T-helper 1 cell (primary cell): ENCODE measurements around the gene TMEM220.
A peak's percentile ranks its signal among the peaks of the same experiment; 100 is the strongest.

Experiments used
- DNase-seq, 5 donors: peaks; one replicate each; pipeline ENCODE4 v3.0.0-alpha.2; 2012 to 2020
- total RNA-seq, 4 donors: gene quantifications; one replicate each; lab custom pipeline; 2026; lab: John Stamatoyannopoulos, UW

The TMEM220 gene
- total RNA-seq, result 0.27 to 1.7 (median 1.1) reads per million in 4 donors

DNA sequence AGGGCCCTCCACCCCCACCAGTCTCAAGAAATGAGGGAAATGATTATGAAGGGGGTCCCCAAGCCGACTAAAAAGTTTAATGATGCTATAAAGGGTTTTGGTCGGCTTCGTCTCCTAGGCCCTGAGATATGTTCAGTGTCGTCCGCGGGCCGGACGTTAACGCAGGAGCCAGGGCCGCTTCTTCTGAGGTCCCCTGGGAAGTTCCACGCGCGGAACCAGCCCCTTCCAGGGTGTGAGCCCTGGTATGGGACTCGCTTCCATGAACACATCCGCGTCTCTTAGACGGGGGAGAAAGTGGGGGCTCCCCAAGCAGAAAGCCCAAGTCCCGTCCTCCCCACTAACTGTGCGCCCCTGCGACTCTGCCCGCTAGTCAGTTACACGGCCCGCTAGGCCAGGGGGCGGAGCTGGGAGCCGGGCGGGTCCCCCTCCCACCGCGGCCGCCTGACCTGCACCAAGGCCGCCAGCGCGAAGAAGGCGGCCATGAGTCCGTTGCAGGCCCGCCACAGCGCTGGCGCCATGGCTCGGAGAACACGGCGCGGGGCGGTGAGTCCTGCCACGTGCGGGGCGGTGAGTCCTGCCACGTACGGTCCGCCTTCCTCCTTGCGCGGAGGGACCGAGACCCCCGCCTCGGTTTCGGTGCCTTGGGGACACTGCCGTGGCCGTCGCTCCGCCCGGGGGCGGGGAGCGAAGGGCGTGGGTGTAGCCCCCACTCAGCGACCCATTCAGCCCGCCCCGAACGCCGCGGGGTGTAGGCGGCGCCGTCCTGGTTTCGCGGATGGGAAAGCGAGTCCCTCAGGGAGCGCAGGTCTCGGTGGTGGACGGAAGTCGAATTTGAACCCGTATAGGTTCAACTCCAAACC lies at the start of gene TMEM220:
Gene TMEM220 (minus strand): TSS at position 690 of the 860 bp plus-strand sequence. CDS start 172 bp downstream, at position 518.
- DNase-seq, result peak in 3 of 5 donors; percentile 6 to 33 (median 12)

DNA sequence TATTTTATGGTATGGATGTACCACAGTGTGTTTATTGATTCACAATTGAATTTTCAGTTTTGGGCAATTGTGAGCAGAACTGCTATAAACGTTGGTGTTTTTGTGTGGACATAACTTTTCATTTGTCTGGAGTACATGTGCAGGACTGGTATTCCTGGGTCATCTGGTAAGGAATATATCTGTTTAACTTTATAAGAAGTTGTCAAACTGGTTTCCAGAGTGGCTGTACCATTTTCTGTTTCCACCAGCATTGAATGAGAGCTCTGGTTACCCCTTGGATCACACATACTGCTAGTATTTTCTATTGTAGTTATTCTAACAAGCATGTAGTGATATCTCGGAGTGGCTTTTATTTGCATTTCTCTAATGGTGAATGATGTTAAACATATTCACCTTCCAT lies 49.8 kb upstream of the TMEM220 start:
- DNase-seq, result no peak

DNA sequence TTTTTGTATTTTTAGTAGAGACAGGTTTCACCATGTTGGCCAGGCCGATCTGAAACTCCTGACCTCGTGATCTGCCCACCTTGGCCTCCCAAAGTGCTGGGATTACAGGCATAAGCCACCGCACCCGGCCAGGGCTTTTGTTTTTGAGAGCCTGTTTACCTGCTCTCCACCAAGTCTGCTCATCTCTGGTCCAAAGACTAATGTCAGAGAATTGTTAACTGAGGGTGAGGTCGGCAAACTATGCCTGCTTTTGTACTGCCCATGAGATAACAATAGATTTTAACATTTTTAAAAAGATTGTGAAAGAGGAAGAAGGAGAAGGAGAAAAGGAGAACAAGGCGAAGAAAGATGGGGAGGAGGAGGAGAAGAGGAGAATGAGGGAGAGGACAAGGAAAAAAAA lies 48.1 kb upstream of the TMEM220 start:
- no peak for DNase-seq

DNA sequence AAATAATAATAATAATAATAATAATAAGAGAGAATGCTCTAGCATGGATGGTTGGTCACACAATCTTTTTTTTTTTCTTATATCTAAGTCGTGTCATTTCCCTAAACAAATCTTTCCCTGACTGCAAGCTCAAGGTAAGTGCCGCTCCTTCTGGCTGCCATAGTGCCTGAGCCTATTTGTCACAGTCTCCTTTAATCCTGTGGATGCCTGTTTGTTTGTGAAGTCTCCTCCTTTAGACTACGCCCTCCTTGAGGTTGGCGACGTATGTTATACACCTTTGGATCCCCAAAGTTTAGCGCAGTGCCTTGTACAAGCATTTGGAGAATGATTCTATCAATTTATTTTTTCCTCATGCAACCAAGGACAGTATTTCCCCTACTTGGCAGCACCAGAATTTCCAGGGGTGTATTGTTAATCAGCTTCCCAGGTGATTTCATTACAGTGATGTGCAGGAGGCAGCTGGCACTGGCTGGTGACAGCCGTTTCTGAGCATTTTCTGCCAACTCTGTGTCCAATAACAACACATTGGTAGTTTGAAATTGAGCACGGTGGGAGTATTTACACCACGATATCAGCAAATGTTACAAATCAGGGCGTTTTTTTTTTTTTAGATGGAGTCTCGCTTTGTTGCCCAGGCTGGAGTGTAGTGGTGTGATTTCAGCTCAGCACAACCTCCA lies 47.4 kb upstream of the TMEM220 start:
- DNase-seq, result no peak

DNA sequence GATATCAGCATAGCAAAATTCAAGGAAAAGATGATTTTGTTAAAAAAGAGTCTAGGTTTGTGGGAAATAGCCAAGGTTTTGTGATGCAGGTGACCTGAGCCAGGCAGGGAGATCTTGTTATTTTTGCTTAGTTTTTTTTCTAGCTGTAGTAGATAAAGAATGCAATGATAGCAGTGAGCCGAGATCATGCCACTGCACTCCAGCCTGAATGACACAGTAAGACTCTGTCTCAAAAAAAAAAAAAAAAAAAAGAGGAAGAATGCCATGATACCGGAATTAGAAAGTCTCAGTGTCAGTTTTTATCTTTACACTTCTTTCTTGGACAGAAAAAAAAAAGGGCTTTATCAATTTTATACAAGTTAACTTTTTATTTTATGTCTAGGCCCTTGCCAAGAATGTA lies 46.6 kb upstream of the TMEM220 start:
- no peak for DNase-seq

DNA sequence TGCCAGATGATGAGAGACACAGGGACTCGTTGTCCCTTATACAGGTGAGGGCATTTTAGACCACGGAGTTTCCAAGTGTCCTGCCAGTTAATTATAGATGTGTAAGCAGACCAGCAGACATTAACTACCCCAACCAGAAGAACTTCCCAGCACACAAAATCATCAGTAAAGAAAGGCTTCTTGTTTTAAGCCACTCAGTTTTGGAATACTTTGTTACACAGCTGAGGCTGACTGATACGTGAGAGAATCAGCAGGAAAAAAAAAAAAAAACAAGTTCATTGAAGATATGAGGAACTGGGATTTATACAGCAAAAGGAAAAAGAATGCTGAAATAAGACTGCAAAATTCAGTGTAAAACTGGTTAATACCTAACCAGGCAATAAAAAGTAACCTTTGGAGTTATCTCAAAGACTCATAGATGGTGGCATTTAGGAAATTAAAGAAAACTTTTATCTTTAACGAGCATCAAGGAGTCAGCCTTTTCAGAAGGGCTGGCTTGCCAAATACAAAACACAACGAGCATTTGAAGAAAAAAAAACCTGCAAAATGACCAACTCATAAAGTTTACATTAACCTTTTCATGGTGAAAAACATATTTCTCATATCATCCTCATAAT lies 46.0 kb upstream of the TMEM220 start:
- no peak for DNase-seq

DNA sequence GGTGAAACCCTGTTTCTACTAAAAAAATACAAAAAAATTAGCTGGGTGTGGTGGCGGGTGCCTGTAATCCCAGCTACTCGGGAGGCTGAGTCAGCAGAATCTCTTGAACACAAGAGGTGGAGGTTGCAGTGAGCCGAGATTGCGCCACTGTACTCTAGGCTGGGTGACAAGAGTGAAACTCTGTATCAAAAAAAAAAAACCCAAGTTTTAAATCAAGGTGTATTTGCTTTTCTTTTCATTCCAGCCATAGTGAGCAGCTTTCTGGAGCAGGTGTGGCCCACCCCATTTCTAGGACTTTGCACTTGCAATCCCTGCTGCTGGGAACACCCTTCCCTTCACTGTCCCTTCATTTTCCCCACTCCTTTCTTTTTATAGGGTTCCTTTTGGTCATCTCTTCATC lies 45.2 kb upstream of the TMEM220 start:
- no peak for DNase-seq

DNA sequence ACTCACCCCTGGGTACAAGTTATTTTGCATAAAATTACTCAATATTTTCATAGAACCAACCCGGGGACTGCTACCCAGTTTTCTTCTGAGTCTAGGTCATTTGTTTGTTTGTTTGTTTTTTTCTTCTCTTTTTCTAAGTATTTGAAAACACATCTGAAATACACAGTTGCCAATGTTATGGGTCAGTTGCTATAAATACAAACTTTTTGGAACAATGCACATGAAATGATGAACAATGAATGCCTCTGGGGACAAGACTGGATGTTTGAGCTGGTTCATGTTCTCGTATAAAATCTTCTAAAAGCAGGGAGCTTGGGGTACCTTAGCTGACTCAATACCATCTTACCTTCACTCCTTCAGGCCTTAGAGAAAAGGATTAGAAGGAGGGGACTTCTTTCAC lies 43.6 kb upstream of the TMEM220 start:
- DNase-seq, result no peak

DNA sequence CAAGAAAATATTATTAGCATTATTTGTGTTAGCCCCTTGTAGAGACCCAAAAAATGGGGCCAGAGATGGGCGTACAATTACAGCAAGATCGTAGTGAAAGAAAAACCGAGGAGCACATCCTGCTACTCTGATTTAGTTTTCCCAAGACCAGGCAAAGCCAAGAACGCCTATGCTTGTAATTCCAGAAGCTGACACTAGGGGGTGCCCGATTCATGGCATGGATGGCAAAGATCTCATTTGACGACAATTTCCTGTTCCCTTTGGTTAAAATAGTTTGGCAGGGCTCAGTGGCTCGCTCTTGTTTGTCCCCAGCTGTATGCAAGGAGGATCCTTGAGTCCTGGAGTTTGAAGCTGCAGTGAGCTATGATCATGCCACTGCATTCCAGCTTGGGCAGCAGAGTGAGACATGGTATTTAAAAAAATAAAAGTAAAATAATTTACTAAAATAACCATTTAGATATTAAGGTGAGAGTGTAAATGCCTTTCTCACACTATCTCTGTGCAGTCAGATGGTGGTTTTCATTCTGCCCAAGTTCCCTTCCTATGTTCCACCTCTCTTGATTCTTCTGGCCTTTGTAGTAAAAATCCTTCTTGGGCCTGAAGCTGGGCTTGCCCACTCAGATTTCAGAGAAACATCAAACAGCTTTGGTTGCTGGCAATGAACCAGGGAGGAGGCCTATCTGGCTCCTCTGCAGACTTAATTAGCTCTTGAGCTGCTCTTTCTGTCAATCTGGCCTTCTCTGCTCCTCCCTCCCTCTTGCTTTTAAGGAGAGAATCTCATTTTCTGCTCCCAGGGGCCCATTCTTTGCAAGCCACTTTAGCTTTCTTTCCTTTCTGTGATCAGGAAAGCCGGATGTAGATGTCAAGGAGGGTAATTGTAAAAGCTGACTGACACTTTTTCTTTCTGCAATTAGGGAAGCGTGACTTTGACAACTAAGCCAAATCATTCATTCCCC lies 42.9 kb upstream of the TMEM220 start:
- DNase-seq, result peak in 2 of 5 donors; percentile 6 to 8

DNA sequence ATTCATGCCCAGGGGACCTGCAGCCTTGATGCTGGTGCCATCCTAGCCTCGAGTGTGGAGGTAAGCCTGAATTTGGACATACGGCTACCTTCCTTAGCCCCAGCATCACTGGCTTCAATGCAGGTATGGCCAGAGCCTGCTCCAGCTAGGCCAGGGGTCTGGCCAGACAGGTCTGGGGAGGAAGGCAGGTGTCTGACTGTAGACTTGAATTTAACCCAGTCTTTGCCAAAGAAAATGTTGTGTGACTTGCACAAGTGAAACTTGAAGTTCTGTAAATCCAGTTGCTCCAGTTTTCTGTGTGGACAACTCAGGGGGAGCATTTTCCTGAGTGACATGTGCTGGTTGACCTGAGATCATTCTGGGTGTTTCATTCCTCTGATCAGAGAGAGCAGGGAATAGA lies 41.3 kb upstream of the TMEM220 start:
- DNase-seq, result no peak

DNA sequence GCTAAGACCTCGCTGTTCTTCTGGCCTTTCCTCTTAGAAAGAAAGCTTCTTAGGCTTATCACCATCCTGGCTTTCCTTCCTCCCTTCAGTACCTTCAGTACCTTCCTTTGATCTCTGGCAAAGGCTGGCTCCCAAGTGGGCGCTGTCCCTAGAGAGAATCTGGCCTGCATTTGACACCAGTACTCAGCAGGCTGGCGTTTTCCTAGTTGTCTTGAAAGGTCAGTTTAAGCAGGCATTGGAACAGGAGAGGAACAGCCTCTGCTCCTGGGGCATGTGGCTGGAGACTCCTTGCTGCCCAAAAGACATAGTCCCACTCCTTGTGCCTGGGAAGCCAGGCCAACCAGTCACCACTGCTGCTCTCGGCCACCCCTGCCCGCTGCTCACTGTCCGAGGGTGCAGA lies 40.0 kb upstream of the TMEM220 start:
- DNase-seq, result no peak

DNA sequence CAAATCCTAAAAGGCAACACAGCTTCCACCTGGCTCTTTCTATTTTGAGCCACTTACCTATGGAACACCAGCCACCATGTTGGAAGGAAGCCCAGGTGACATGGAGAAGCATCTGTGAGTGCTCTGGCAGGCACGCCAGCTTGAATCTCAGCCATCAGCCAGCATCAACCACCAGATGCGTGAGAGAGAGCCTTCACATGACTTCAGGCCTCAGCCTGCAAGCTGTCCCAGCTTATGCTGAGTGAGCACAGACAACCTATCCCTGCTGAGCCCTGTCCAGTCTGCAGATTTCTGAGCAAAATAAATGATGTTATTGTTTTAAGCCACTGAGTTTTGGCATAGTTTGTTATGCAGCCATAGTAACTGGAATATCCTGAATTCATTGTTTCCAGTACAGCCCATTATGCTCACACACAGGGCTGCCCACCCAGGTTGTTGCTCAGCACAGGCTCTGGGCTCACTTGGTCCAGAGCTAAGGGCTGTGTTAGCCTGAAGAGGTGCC lies 39.0 kb upstream of the TMEM220 start:
- no peak for DNase-seq

DNA sequence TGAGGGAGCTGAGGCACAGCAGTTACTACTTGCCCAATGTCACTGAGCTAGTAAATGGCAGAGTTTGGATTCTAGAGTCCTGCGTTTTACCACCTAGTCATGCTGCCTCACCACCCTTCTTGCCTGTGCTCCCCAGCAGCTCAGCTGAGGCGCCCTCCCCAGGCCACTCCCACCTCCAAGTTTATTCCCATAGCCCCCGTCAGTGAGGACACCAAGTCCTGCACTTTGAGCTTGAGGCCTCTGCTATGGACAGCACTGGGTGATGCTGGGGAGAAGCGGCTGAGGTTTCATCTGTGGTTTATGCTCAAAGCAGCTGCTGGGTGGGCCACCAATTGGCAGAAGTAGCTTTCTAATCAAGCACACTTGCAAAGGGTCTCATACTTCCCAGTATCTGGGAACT lies 37.4 kb upstream of the TMEM220 start:
- no peak for DNase-seq

DNA sequence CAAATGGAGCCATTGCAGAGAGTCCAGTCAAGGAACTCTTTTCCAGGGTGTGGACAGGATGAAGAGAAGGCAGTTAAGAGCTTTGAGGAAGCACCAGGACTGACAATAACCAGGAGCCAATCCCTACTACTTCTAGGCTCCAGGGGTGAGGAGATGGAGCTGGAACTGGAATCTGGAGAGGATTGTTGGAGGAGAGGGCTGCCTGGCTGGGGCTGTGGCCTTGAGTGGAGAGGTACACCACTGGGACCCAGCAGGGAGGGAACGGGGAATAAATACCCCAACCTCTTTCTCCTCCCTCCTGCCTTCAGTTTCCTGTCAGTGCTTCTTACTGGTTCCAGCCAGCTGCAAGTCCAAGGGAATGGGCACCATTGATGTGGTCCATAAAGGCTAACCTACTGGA lies 32.2 kb upstream of the TMEM220 start:
- DNase-seq, result no peak

DNA sequence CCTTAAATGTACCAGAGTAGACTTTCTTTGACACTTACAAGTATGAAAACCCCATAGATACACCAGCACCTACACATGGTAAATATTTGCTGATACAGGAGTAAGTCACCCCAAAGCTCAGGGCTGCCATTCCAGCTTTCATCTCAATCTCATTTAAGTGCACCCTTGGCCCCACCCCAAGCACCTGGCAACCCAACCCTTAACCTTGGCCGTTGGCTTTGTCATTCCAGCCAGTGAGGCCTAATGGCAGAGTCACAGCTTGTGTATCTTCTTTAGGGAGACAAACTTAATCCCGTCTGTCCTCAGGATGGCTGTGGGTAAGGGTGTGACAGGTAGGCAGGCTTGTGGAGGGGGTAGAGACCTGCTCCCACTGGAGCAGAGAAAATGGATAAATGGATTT lies 31.5 kb upstream of the TMEM220 start:
- no peak for DNase-seq

DNA sequence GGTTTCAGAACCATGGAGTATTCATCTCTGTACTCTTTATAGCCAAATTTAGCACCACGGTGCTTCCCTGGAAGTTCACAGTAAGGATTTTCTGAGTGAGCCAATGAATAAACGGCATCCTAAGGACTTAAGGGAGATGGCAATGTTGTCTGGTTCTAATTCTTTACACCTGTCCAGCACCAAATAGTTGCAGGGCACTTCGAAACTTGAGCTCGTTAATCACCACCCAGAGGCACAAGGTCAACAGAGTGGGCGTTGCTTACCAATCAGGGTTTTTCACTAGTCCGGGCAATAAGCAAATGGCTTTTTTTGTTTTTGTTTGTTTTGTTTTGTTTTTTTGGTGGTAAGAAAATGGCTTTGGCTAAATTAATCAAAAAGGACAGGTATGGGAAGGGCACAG lies 28.2 kb upstream of the TMEM220 start:
- DNase-seq, result no peak

DNA sequence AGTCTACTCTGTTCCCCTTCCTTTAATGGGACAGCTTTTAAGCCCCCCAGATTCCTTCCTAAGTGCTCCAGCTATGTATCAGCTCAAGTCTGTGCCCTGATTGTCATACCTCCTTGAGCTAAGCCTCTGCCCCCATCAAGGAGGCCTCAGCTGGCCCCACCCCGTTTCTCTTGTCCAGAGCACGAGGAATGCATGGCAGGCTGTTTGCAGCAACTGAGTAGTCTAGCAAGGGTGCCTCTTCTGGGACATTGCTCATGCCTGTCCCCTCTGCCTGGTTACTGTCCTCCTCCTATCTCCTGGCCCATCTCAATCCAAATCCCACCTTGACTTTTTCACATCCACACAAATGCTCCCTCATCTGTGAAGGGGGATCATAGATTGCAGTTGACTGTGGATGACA lies 27.8 kb upstream of the TMEM220 start:
- no peak for DNase-seq

DNA sequence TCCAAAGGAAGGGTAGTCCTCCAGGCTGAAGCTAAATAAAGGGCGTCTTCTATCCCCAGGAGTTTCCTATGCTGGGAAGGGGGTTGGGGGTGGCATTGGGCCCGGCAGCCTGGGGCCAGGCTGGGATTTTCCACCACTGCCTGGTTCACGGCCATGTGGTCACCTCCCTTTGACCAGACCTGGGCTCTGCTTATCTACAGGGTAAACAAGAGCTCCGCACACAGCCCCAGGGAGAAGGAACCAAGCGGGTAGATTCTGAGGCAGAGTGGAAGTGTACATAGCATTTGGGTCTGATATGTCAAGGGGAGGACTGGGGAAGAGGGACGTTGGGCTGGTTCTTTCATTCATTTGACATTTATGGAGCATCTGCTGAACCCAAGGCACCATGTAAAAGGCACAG lies 27.2 kb upstream of the TMEM220 start:
- no peak for DNase-seq

DNA sequence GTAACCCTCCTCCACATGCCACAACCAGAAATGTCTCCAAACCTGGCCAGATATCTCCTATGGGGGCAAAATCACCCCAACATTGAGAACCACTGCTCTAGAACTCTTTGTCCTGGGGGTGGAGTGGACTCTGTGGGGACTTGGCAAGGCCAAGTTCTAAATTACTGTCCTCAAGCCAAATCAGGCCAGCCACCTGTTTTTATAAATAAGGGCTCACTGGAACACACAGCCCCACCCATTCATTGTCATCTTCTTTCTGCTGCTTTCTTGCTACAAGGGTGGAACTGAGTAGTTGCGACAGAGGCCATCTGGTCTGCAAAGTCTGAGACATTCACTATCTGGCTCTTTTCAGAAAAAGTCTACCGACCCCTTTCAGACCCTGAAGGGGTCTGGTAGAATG lies 26.8 kb upstream of the TMEM220 start:
- DNase-seq, result no peak

DNA sequence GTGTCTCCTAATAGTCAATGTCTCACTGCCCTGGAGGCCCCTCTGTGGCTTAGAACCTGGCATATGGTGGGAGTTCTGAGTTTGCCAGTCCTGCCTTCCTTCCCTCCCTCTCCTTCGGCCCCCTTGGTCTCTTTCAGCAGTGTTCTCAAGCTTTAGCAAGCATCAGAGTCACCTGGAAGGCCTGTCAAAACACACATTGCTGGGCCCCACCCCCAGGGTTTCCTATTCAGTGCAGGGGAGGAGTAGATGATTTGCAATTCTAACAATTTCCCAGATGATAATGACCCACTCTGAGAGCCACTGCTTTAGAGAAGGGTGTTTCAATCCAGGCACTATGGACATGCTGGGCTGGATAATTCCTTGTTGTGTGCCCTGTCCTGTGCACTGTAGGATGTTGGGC lies 26.4 kb upstream of the TMEM220 start:
- DNase-seq, result no peak

DNA sequence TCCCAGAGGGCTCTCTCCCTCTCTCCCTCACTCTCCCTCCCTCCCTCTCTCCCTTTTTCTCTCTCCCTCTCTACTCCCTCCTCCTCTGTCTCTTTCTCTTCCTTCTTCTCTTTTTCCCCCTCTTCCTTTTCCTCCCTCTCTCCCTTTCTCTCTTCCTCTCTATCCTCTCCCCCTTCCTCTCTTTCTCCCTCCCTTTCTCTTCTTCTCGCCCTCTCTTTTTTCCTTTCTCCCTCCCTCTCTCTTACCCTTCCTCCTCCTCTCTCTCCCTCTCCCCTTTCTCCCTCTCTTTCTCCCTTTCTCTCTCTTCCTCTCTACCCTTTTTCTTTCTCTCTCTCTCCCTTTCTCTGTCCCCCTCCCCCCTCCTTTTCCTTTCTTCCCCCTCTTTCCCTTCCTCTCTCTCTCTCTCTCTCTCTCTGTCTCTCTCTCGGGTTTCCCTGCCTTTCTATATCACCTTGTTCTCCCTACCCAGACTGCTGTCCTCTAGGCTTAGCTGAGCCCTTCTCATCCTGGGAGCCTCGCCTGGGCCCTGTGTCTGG lies 25.8 kb upstream of the TMEM220 start:
- DNase-seq, result no peak
